ENCODE results near the gene BRINP1.
"Not testable (repeated sequence)": the region's sequence is repeated elsewhere in the genome, so short reads cannot be mapped to it uniquely, and the experiment has no call there.

The BRINP1 gene

GRCh38 chr9:119195521-119195920 lies 173.7 kb downstream of the BRINP1 start:
- no peak for DNase-seq

- no peak for DNase-seq
Observed at GRCh38 chr9:119185298-119185697, 183.9 kb downstream of the BRINP1 start.

- DNase-seq = no peak
Observed at GRCh38 chr9:119184265-119184936, 184.8 kb downstream of the BRINP1 start.

GRCh38 chr9:119181561-119181960 lies 187.7 kb downstream of the BRINP1 start:
- peak in 1 of 2 donors; percentile 39 for DNase-seq

- no peak for DNase-seq
Observed at GRCh38 chr9:119180897-119181296, 188.3 kb downstream of the BRINP1 start.

- no peak for DNase-seq
Observed at GRCh38 chr9:119179701-119180100, 189.5 kb downstream of the BRINP1 start.

GRCh38 chr9:119177196-119177595 lies 192.0 kb downstream of the BRINP1 start:
- DNase-seq = peak in 1 of 2 donors; percentile 45

GRCh38 chr9:119175581-119175980 lies 193.7 kb downstream of the BRINP1 start:
- no peak for DNase-seq

- DNase-seq = not testable (repeated sequence)
Observed at GRCh38 chr9:119169222-119169621, 200.0 kb downstream of the BRINP1 start.

GRCh38 chr9:119167876-119168275 lies 201.4 kb downstream of the BRINP1 start:
- no peak for DNase-seq

- no peak for DNase-seq
Observed at GRCh38 chr9:119167267-119167666, 202.0 kb downstream of the BRINP1 start.

- DNase-seq = peak in 1 of 2 donors; percentile 18
Observed at GRCh38 chr9:119166096-119166495, 203.1 kb downstream of the BRINP1 start.

- no peak for DNase-seq
Observed at GRCh38 chr9:119165131-119165530, 204.1 kb downstream of the BRINP1 start.

- no peak for DNase-seq
Observed at GRCh38 chr9:119164716-119165115, 204.5 kb downstream of the BRINP1 start.

GRCh38 chr9:119160551-119160950 lies 208.7 kb downstream of the BRINP1 start:
- no peak for DNase-seq

GRCh38 chr9:119159386-119159785 lies 209.8 kb downstream of the BRINP1 start:
- no peak for DNase-seq

GRCh38 chr9:119157196-119157595 lies 212.0 kb downstream of the BRINP1 start:
- DNase-seq = no peak

GRCh38 chr9:119156354-119156753 lies 212.9 kb downstream of the BRINP1 start:
- DNase-seq = no peak

GRCh38 chr9:119154527-119154926 lies 214.7 kb downstream of the BRINP1 start:
- no peak for DNase-seq

- DNase-seq = no peak
Observed at GRCh38 chr9:119153402-119153801, 215.8 kb downstream of the BRINP1 start.

GRCh38 chr9:119148855-119149254 lies 220.4 kb downstream of the BRINP1 start:
- no peak for DNase-seq

GRCh38 chr9:119137479-119137878 lies 231.8 kb downstream of the BRINP1 start:
- DNase-seq = no peak

- no peak for DNase-seq
Observed at GRCh38 chr9:119126040-119126439, 243.2 kb downstream of the BRINP1 start.

GRCh38 chr9:119121899-119122298 lies 247.3 kb downstream of the BRINP1 start:
- DNase-seq = no peak

GRCh38 chr9:119117409-119117808 lies 251.8 kb downstream of the BRINP1 start:
- DNase-seq = no peak

Data from hippocampal formation (tissue), 2 donors.